ENCODE measurements around the gene SPTBN5.
A peak's percentile ranks its signal among the peaks of the same experiment; 100 is the strongest.

- TF ChIP-seq CTCF (conservative IDR thresholded peaks at IDR 0.05; ENCODE audit: low read length) (peak; percentile 21; the same call in 1 of the 2 replicates), EZH2phosphoT487 (IDR thresholded peaks at IDR 0.05; ENCODE audit: borderline replicate concordance) (no peak)
Observed at GRCh38 chr15:41827290-41827879, 66.5 kb downstream of the SPTBN5 start.

Data from Loucy (cell line).